Measurements from ENCODE around the gene ASH1L. TPM values are rescaled to one million over a fixed set of nuclear protein-coding genes. Genes with fewer than 3 reads are reported as not detected.

ASH1L gene
- total and polyA plus RNA-seq, 9 of the 15 experiments (the other 6 are each of a cell fraction or from before 2014, with no cell fraction given), result 2.0 to 23.3 (median 14.6) TPM

DNA sequence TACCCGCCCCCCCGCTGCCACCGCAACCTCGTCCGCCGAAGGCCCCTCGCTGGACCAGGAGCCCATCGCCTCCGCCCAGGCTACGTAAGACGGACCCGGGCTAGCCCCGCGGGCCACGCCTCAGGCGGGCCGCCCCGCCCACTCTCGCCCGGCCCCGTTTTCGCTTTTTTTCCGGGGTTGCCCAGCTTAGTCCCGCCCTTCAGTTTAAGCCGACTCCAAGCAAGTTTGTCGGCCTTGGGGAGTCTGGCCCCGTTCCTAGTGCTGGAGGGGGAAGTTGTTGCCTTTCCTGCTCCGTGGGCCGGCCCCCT, 238.9 kb downstream of the ASH1L start:
- peak; percentile 76 for ATAC-seq
- 1% methylated on average over 15 of the region's 29 CpGs for WGBS (ENCODE audit: insufficient coverage, low coverage, missing lambda C conversion rate)
- peaks cover 17 to 67% of the 10 kb centered on the region in 2 experiments; a peak in 4 of 5 replicates for H3K4me1 ChIP-seq (replicated peaks in 1 of 2; ENCODE audit: control insufficient read depth in 2 of 2, insufficient read depth in 2 of 2, low read length in 2 of 2)
- peak overlapping the region; percentile 65 to 95 for H3K9ac ChIP-seq (ENCODE audit: insufficient read depth in 1 of 2, low read depth in 2 of 2, low read length in 2 of 2)
- H2AFZ ChIP-seq (ENCODE audit: low read depth, low read length), result peak overlapping the region; percentile 80
- peak; percentile 84 to 94 (median 88) for DNase-seq (ENCODE audit: extremely low read depth in 1 of 4, low spot score in 3 of 4)
- H3K4me3 ChIP-seq, result peak overlapping the region; percentile 60
- H3K4me2 ChIP-seq (ENCODE audit: insufficient read depth, low read length), result peak overlapping the region; percentile 93
- no peaks in the 10 kb centered on the region for H3K27me3 ChIP-seq (ENCODE audit: control insufficient read depth in 2 of 2, insufficient read depth in 2 of 2, low read length in 2 of 2)
- intact Hi-C loops (cut with micrococcal nuclease) (loop anchor here (1.0 to 10.0 kb wide), 5 partner anchors 15 to 271 kb away; partner anchors contain the start of genes FDPS, HCN3 and THBS3), in situ Hi-C loops (cut with MboI) (loop anchor here (25.0 kb wide), 1 partner anchor 1414 kb away; the partner anchor contains the start of genes ISG20L2, METTL25B and MRPL24)
- peaks cover 51% of the 10 kb centered on the region; the same call in 2 of the 3 replicates for H3K36me3 ChIP-seq (ENCODE audit: control insufficient read depth, insufficient read depth, low read length)
- peaks cover 11% of the 10 kb centered on the region for H4K20me1 ChIP-seq (replicated peaks; ENCODE audit: control insufficient read depth, insufficient read depth, low read length)
- CTCF ChIA-PET (ENCODE audit: low intra/inter-chr PET ratio), result interaction anchor here (0.6 to 5.0 kb wide), 6 partner anchors 46 to 844 kb away, joined by 3 to 38 read pairs (median 6); partner anchors contain the start of gene HCN3
- no peak for FAIRE-seq
- H3K79me2 ChIP-seq (ENCODE audit: control insufficient read depth, insufficient read depth, low read length), result peaks cover 19% of the 10 kb centered on the region
- peak overlapping the region; percentile 68 for H3K27ac ChIP-seq (ENCODE audit: extremely low read depth, low read depth, low read length)
- peaks cover 4% of the 10 kb centered on the region for H3K9me1 ChIP-seq (ENCODE audit: control insufficient read depth, insufficient read depth, low read length)
- POLR2A ChIA-PET, result interaction anchor here (0.6 to 5.7 kb wide), 9 partner anchors 25 to 698 kb away, joined by 3 to 30 read pairs (median 4); partner anchors contain the start of genes ASH1L, CLK2 and SCAMP3
- H3K9me3 ChIP-seq (replicated peaks; ENCODE audit: control insufficient read depth, insufficient read depth, low read depth, low read length), result no peaks in the 10 kb centered on the region
- BruUV-seq (replicated peaks), result no TSS peak
- TF ChIP-seq CREM (IDR thresholded peaks at IDR 0.05; ENCODE audit: low read depth) (peak; percentile 70), ATF1 (CRISPR knock-in tag; IDR thresholded peaks at IDR 0.05) (no peak), ATF1 (tag; IDR thresholded peaks at IDR 0.05) (no peak), FOXA1 (IDR thresholded peaks at IDR 0.05; ENCODE audit: borderline replicate concordance) (no peak), TAF7 (tag; IDR thresholded peaks at IDR 0.05) (no peak), NR2C2 (CRISPR knock-in tag; IDR thresholded peaks at IDR 0.05) (no peak), NR2C2 (tag; IDR thresholded peaks at IDR 0.05) (no peak; the same call in 1 of the 2 replicates), SRSF3 (IDR thresholded peaks at IDR 0.05; ENCODE audit: insufficient read depth, low read length) (no peak), ZNF77 (CRISPR knock-in tag; IDR thresholded peaks at IDR 0.05) (no peak), TCF7L2 (IDR thresholded peaks at IDR 0.05; ENCODE audit: low read depth, low read length) (no peak), NBN (IDR thresholded peaks at IDR 0.05; ENCODE audit: low read depth) (peak; percentile 22; the same call in 1 of the 2 replicates), KDM5B (IDR thresholded peaks at IDR 0.05; ENCODE audit: insufficient replicate concordance, low read depth, low read length) (peak; percentile 18), GATAD2B (IDR thresholded peaks at IDR 0.05; ENCODE audit: borderline replicate concordance) (no peak), YY1 (IDR thresholded peaks at IDR 0.05; ENCODE audit: borderline replicate concordance in 1 of 3, control insufficient read depth in 1 of 3, extremely low read depth in 1 of 3, insufficient read depth in 3 of 3, insufficient read length in 1 of 3, insufficient replicate concordance in 2 of 3, low read depth in 1 of 3, low read length in 2 of 3) (peak in 1 of 3 experiments; percentile 27), SMAD1 (IDR thresholded peaks at IDR 0.05; ENCODE audit: low read depth, low read length, partially characterized antibody) (no peak), HMGN3 (IDR thresholded peaks at IDR 0.05; ENCODE audit: borderline replicate concordance, extremely low read depth, insufficient read length, low read depth, low read length) (no peak), SETDB1 (IDR thresholded peaks at IDR 0.05; ENCODE audit: low read length) (no peak), TBP (optimal IDR thresholded peaks at IDR 0.05; ENCODE audit: low read depth, low read length) (peak; percentile 10)
- TF ChIP-seq, protein P1, sequence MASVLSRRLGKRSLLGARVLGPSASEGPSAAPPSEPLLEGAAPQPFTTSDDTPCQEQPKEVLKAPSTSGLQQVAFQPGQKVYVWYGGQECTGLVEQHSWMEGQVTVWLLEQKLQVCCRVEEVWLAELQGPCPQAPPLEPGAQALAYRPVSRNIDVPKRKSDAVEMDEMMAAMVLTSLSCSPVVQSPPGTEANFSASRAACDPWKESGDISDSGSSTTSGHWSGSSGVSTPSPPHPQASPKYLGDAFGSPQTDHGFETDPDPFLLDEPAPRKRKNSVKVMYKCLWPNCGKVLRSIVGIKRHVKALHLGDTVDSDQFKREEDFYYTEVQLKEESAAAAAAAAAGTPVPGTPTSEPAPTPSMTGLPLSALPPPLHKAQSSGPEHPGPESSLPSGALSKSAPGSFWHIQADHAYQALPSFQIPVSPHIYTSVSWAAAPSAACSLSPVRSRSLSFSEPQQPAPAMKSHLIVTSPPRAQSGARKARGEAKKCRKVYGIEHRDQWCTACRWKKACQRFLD (CRISPR knock-in tag; IDR thresholded peaks at IDR 0.05), result peak; percentile 20; the same call in 1 of the 2 replicates
- TF ChIP-seq, protein P2, sequence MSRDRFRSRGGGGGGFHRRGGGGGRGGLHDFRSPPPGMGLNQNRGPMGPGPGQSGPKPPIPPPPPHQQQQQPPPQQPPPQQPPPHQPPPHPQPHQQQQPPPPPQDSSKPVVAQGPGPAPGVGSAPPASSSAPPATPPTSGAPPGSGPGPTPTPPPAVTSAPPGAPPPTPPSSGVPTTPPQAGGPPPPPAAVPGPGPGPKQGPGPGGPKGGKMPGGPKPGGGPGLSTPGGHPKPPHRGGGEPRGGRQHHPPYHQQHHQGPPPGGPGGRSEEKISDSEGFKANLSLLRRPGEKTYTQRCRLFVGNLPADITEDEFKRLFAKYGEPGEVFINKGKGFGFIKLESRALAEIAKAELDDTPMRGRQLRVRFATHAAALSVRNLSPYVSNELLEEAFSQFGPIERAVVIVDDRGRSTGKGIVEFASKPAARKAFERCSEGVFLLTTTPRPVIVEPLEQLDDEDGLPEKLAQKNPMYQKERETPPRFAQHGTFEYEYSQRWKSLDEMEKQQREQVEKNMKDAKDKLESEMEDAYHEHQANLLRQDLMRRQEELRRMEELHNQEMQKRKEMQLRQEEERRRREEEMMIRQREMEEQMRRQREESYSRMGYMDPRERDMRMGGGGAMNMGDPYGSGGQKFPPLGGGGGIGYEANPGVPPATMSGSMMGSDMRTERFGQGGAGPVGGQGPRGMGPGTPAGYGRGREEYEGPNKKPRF (IDR thresholded peaks at IDR 0.05; ENCODE audit: low read depth, low read length), result no peak
